ENCODE data around the gene GAS2.
"Not testable (repeated sequence)": the region's sequence is repeated elsewhere in the genome, so short reads cannot be mapped to it uniquely, and the experiment has no call there.

Gene GAS2

GRCh38 chr11:22666325-22666687 lies at the start of gene GAS2:
GAS2 (plus strand) TSS chr11:22666611; CDS start chr11:22674870, 8,259 bp downstream.
- peak; percentile 91 for DNase-seq

GRCh38 chr11:22617868-22618267 lies 48.5 kb upstream of the GAS2 start:
- peak; percentile 51 for DNase-seq

- peak; percentile 93 for DNase-seq
Measured at GRCh38 chr11:22624742-22625447, 41.5 kb upstream of the GAS2 start.

GRCh38 chr11:22625448-22626287 lies 40.7 kb upstream of the GAS2 start, which contains the start of gene FANCF:
FANCF (minus strand) TSS chr11:22625823; CDS start chr11:22625810, 13 bp downstream.
- DNase-seq = peak; percentile 100

- DNase-seq = no peak
Measured at GRCh38 chr11:22626573-22627239, 39.7 kb upstream of the GAS2 start.

GRCh38 chr11:22627421-22627820 lies 39.0 kb upstream of the GAS2 start:
- no peak for DNase-seq

GRCh38 chr11:22633354-22633902 lies 33.0 kb upstream of the GAS2 start:
- DNase-seq = no peak

DNA sequence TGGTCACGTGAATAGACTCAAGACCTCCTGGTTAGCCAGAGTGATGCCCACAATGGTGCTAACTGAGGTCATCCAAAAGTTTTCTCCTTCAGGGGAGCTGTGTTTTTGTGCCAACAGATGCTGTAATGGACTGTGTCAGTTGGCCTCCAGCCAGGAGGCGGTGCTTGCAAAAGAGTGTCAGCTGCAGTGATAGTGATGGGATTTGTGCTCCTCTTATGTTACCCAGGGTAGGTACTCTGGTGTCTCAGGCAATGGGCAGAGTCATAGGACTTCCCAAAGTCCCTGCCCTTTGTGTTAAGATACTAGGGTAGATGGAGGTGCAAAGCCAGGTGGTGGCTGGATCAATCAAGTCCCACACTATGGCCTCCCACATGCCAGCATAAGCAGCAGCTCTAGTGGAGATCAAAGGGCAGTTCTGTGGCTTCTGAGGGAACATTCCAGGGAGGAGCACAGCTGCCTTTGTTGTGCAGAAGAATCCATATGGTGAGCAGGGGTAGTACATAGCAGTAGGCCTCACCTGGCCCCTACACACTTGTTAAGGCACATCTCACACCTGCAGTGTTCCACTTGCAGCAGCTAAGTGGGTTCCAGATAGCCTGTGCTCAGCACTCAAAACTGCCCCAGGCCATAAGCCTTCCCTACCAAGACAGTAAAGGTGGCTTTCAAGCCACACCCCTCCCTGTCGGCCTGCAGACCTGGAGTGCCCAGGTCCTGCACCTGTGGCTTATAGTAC lies 31.3 kb upstream of the GAS2 start:
- peak; percentile 94 for DNase-seq

DNA sequence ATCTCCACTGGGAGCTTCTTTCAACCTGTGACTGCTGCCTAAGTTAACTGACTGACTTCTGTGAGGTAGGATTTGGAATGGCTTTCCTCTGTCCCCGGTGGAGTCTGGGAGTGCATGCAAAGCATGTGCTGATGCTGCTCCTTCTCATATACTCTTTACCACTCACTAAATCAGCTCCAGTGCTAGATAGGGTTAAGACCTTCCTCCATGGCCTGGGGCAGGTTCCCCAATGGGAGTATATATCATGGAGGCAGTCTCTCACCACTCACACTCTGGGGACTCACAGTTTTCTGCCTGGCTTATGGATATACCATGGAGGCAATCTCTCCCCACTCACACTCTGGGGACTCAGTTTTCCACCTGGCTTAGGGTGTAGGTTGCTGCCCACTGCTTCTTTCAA lies 30.7 kb upstream of the GAS2 start:
- peak; percentile 66 for DNase-seq

GRCh38 chr11:22640862-22641261 lies 25.5 kb upstream of the GAS2 start:
- peak; percentile 33 for DNase-seq

DNA sequence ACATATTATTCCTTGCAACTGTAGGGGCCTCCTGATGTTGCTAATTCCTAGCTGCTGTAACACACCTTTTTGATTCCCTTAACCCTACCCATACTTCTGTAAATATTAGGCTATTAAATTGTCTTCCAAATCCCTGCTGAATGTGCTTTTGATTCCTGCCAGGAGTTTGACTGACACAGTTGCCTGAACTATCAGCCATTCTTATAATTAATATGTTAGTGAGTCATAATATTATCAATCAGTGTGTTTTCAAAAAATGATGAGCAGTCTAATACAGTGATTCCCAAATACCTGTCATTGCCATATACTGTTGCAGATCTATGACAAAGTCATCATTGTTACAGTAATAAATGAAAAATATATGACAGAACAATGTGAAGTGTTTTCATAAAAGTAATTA lies 24.9 kb upstream of the GAS2 start:
- DNase-seq = no peak

- not testable (repeated sequence) for DNase-seq
Measured at GRCh38 chr11:22652346-22652745, 14.1 kb upstream of the GAS2 start.

- DNase-seq = peak; percentile 93
Measured at GRCh38 chr11:22656130-22656529, 10.3 kb upstream of the GAS2 start.

GRCh38 chr11:22657101-22657694 lies 9.2 kb upstream of the GAS2 start:
- peak; percentile 90 for DNase-seq

DNA sequence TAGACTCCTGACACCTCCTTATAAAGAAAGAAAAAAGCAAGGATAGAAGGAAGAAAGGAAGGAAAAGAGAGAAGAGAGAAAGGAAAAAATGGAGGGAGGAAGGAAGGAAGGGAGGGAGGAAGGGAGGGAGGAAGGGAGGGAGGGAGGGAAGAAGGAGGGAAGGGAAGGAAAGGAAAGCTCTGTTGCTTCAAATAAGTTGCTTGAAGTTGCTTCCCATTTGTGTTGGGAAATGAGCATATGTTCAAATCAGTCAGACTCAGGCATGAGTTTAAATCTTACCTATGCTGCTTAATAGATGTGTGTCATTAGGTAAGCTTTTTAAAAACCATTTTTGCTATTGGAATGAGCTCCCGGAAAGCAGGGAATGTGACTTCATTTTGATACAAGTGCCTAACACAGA lies 6.6 kb upstream of the GAS2 start:
- DNase-seq = peak; percentile 32

DNA sequence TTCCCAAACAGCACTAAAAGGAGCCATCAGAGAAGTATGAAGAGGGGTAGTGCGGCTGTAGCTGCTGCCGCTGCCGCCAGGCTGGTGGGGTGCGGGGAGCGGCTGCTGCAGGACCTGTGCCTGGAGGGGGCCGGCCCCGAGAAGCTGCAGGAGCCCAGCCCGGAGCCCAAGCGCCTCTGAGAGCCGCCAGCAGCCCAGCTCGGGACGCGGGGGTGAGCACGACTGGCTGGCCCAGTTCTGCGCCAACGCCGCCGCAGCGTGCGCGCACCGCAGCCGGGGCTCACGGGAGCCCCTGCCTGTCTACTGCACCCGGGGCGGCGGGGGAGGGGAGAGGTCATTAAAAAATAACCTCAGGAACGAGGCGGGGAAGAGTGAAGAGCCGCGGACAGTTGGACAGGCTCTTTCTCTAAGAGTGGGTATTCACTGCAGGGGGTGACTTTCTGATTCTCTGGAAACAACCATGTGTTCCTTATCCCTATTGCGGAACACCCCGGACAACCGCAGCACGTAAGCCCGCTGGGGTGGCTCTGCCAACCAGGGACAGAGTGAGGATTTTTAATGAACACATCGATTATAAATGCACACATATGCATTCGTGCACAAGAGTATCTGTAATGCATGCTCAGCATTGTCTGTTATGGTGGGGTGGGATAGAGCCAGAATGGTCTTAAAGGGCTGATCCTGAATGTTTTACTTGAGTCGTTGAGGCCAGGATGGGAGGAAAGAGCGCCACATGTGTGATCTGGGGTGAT lies 453 bp downstream of the GAS2 start:
- DNase-seq = peak; percentile 92

- DNase-seq = peak; percentile 75
Measured at GRCh38 chr11:22668005-22668796, 1.8 kb downstream of the GAS2 start.

- DNase-seq = peak; percentile 36
Measured at GRCh38 chr11:22669368-22669767, 3.0 kb downstream of the GAS2 start.

- DNase-seq = peak; percentile 87
Measured at GRCh38 chr11:22670830-22671229, 4.4 kb downstream of the GAS2 start.

GRCh38 chr11:22671751-22672150 lies 5.3 kb downstream of the GAS2 start:
- DNase-seq = peak; percentile 58
